ENCODE data around the gene FHIT.

Gene FHIT

GRCh38 chr3:60757724-60758123 lies 493.5 kb downstream of the FHIT start:
- Histone ChIP-seq H3K9me3 (no peaks in the 10 kb centered on the region), H3K9ac (no peak overlapping the region), H3K27ac (peak overlapping the region; percentile 31; the same call in 1 of the 2 replicates), H3K4me3 (no peak overlapping the region), H3K4me1 (peaks cover 26% of the 10 kb centered on the region), H4K20me1 (no peaks in the 10 kb centered on the region), H3K36me3 (no peaks in the 10 kb centered on the region), H3K27me3 (no peaks in the 10 kb centered on the region), H3K4me2 (peak overlapping the region; percentile 61)
- no peak for TF ChIP-seq Cebpa-rat (IDR thresholded peaks at IDR 0.05)

GRCh38 chr3:60756241-60757030 lies 494.8 kb downstream of the FHIT start:
- Histone ChIP-seq H3K27me3 (no peaks in the 10 kb centered on the region), H3K4me3 (no peak overlapping the region), H3K4me1 (peaks cover 26% of the 10 kb centered on the region), H3K9ac (no peak overlapping the region), H3K9me3 (no peaks in the 10 kb centered on the region), H3K4me2 (no peak overlapping the region), H3K36me3 (no peaks in the 10 kb centered on the region), H3K27ac (no peak overlapping the region), H4K20me1 (no peaks in the 10 kb centered on the region)
- no peak for TF ChIP-seq Cebpa-rat (IDR thresholded peaks at IDR 0.05)

GRCh38 chr3:60755094-60755493 lies 496.2 kb downstream of the FHIT start:
- Histone ChIP-seq H3K9me3 (peaks cover 10% of the 10 kb centered on the region), H3K4me1 (peaks cover 26% of the 10 kb centered on the region), H3K4me2 (no peak overlapping the region)

GRCh38 chr3:60754617-60755016 lies 496.6 kb downstream of the FHIT start:
- no peak overlapping the region for H3K4me2 ChIP-seq
- no peak overlapping the region for H3K27ac ChIP-seq
- no peaks in the 10 kb centered on the region for H3K36me3 ChIP-seq
- no peaks in the 10 kb centered on the region for H4K20me1 ChIP-seq
- peaks cover 24% of the 10 kb centered on the region for H3K4me1 ChIP-seq
- H3K9ac ChIP-seq, result no peak overlapping the region
- no peaks in the 10 kb centered on the region for H3K27me3 ChIP-seq
- H3K9me3 ChIP-seq, result peaks cover 14% of the 10 kb centered on the region
- no peak overlapping the region for H3K4me3 ChIP-seq
- TF ChIP-seq Cebpa-rat (IDR thresholded peaks at IDR 0.05), result no peak

More at GRCh38 chr3:60755094-60755493, 496.2 kb downstream of the FHIT start:
- Histone ChIP-seq H3K9ac (no peak overlapping the region), H3K36me3 (no peaks in the 10 kb centered on the region), H3K4me3 (no peak overlapping the region), H4K20me1 (no peaks in the 10 kb centered on the region), H3K27me3 (no peaks in the 10 kb centered on the region), H3K27ac (no peak overlapping the region)
- no peak for TF ChIP-seq Cebpa-rat (IDR thresholded peaks at IDR 0.05)

- Histone ChIP-seq H3K4me2 (no peak overlapping the region), H4K20me1 (no peaks in the 10 kb centered on the region), H3K27me3 (no peaks in the 10 kb centered on the region), H3K9me3 (peaks cover 14% of the 10 kb centered on the region), H3K4me1 (peaks cover 6% of the 10 kb centered on the region), H3K4me3 (no peak overlapping the region), H3K27ac (no peak overlapping the region), H3K9ac (no peak overlapping the region), H3K36me3 (no peaks in the 10 kb centered on the region)
- TF ChIP-seq Cebpa-rat (IDR thresholded peaks at IDR 0.05), result no peak
Observed at GRCh38 chr3:60752809-60753208, 498.4 kb downstream of the FHIT start.

GRCh38 chr3:60746695-60747416 lies 504.4 kb downstream of the FHIT start:
- H3K9me3 ChIP-seq, result peaks cover 14% of the 10 kb centered on the region

GRCh38 chr3:60746043-60746638 lies 505.1 kb downstream of the FHIT start:
- peaks cover 14% of the 10 kb centered on the region for H3K4me1 ChIP-seq
- no peaks in the 10 kb centered on the region for H4K20me1 ChIP-seq
- H3K36me3 ChIP-seq, result no peaks in the 10 kb centered on the region
- H3K9me3 ChIP-seq, result peaks cover 14% of the 10 kb centered on the region
- TF ChIP-seq Cebpa-rat (IDR thresholded peaks at IDR 0.05), result no peak
- H3K27ac ChIP-seq, result no peak overlapping the region
- no peak overlapping the region for H3K9ac ChIP-seq
- no peak overlapping the region for H3K4me2 ChIP-seq
- H3K27me3 ChIP-seq, result no peaks in the 10 kb centered on the region
- H3K4me3 ChIP-seq, result no peak overlapping the region

More at GRCh38 chr3:60746695-60747416, 504.4 kb downstream of the FHIT start:
- TF ChIP-seq Cebpa-rat (IDR thresholded peaks at IDR 0.05), result no peak
- Histone ChIP-seq H3K36me3 (no peaks in the 10 kb centered on the region), H3K27ac (no peak overlapping the region), H4K20me1 (no peaks in the 10 kb centered on the region), H3K4me2 (no peak overlapping the region), H3K4me1 (peaks cover 14% of the 10 kb centered on the region), H3K27me3 (no peaks in the 10 kb centered on the region), H3K9ac (no peak overlapping the region), H3K4me3 (no peak overlapping the region)

GRCh38 chr3:60743631-60744164 lies 507.6 kb downstream of the FHIT start:
- Histone ChIP-seq H3K4me1 (peaks cover 18% of the 10 kb centered on the region), H3K27me3 (no peaks in the 10 kb centered on the region), H3K9me3 (no peaks in the 10 kb centered on the region), H3K4me3 (no peak overlapping the region), H3K4me2 (peak overlapping the region; percentile 38), H3K27ac (no peak overlapping the region), H4K20me1 (no peaks in the 10 kb centered on the region), H3K9ac (no peak overlapping the region), H3K36me3 (no peaks in the 10 kb centered on the region)
- TF ChIP-seq Cebpa-rat (IDR thresholded peaks at IDR 0.05), result no peak

- TF ChIP-seq Cebpa-rat (IDR thresholded peaks at IDR 0.05), result no peak
- Histone ChIP-seq H3K9me3 (no peaks in the 10 kb centered on the region), H4K20me1 (no peaks in the 10 kb centered on the region), H3K9ac (no peak overlapping the region), H3K4me2 (no peak overlapping the region), H3K36me3 (no peaks in the 10 kb centered on the region), H3K27ac (no peak overlapping the region), H3K27me3 (no peaks in the 10 kb centered on the region), H3K4me1 (peaks cover 18% of the 10 kb centered on the region), H3K4me3 (no peak overlapping the region)
Observed at GRCh38 chr3:60742606-60743145, 508.6 kb downstream of the FHIT start.

Data from BLaER1 (cell line).